Retinal pigment epithelial cell (primary cell): ENCODE data around the gene FOXP4.
"Not testable (repeated sequence)": the region's sequence is repeated elsewhere in the genome, so short reads cannot be mapped to it uniquely, and the experiment has no call there.

Source experiments
- DNase-seq: peaks from one replicate; pipeline ENCODE4 v3.0.0-alpha.2; 2010; ENCODE audit warnings: low read depth
- H3K4me3 ChIP-seq: 2 replicates; pipeline ENCODE4 v1.5.1; 2011; ENCODE audit warnings: mild to moderate bottlenecking, low read length, control low read depth, moderate library complexity
- TF ChIP-seq, protein P1 (sequence below): conservative IDR thresholded peaks from 2 replicates; pipeline ENCODE4 v1.5.1; 2011; ENCODE audit warnings: low read depth, low read length, control low read depth, inconsistent platforms

The FOXP4 gene

DNA sequence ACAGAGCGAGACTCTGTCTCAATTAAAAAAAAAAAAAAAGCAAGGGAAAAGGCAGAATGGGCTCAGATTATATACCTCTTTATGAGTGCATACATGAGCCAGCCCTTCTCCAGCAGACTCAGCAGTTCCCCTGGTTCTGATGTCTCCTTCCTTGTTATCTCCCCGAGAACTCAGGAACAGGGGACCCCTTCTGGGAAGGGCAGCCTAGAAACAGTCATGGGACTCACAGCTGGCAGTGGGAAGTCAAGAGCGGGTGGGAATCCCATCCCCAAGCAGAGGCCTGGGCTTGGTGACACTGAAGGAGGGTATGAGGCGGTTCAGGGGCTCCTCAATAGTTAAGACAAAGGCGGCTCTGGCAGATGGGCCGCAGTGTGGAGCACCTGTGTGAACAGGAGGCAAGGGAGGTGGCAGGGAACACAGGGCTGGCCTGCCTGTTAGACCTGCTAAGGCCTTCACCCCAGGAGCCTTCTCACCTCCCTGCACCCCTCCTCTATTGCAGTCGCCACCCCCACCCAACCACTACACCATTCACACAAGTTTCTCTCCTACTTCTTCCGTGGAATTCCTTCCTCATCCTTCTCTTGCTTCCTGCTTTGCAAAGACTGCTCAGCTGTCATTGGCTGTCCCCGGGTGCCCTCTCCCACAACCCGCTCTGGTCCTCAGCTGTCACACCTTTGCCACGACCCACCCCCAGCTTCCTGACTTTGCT is 62.4 kb downstream of the FOXP4 start:
- H3K4me3 ChIP-seq, result no peak overlapping the region
- no peak for DNase-seq
- TF ChIP-seq, protein P1, sequence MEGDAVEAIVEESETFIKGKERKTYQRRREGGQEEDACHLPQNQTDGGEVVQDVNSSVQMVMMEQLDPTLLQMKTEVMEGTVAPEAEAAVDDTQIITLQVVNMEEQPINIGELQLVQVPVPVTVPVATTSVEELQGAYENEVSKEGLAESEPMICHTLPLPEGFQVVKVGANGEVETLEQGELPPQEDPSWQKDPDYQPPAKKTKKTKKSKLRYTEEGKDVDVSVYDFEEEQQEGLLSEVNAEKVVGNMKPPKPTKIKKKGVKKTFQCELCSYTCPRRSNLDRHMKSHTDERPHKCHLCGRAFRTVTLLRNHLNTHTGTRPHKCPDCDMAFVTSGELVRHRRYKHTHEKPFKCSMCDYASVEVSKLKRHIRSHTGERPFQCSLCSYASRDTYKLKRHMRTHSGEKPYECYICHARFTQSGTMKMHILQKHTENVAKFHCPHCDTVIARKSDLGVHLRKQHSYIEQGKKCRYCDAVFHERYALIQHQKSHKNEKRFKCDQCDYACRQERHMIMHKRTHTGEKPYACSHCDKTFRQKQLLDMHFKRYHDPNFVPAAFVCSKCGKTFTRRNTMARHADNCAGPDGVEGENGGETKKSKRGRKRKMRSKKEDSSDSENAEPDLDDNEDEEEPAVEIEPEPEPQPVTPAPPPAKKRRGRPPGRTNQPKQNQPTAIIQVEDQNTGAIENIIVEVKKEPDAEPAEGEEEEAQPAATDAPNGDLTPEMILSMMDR, result no peak

DNA sequence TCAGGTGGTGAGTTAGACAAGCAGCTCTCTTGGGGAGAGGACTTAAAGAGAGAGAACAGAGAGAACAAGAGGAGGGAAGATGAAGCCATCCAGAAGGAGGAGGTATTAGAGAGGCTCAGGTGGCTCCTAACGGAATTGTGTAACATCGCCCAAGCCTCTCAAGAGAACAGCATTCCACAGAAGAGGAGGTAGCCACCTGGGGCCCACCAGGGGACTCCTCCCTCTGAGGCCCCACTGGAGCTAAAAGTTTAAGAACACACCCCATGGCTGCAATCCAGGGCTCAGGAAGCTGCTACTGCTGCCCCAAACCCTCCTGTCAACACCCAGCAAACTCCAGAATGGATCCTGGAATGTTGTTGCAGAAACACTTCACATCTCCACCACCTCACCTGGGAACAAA is 68.5 kb downstream of the FOXP4 start:
- no peak overlapping the region for H3K4me3 ChIP-seq
- TF ChIP-seq, protein P1, result no peak
- no peak for DNase-seq

DNA sequence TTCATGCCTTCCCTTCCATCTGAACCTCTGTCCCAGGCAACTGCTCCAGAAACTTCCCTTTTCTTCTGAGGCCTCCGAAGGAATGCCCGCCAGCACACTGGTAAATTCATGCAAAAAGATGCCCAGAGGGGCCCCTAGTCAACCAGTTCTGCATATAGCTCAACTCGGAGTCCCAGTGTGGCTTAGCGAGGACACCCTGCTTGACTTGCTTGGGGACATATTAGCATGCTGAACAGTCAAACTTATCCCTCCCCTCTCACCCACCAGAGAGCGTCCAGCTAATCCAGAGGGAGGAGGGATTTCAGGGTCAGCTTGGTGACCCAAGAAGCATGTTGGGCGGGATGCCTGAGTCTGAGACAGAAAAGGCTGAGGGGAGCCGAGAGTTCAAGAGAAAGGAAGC is 69.1 kb downstream of the FOXP4 start:
- TF ChIP-seq, protein P1, result no peak
- no peak overlapping the region for H3K4me3 ChIP-seq
- no peak for DNase-seq

DNA sequence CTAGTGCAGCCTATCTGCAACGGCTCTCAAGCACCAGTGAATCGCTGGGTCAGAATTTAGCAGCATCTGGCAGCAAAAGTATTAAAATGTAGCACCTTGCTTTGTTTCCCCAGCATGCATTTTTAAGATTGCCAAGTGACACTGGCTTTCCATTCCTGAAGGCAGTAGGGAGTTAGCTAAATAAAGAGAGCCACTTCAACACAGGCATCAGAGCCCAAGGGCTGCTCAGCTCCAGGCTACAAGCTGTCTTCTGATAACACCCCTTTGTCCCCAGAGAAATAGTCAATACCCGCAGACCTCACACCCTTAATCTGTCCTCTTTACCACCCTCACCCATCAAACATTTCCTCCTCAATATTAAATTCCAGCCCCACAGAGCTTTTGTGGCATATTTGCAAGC is 72.4 kb downstream of the FOXP4 start:
- H3K4me3 ChIP-seq, result no peak overlapping the region
- TF ChIP-seq, protein P1, result no peak
- DNase-seq, result no peak

DNA sequence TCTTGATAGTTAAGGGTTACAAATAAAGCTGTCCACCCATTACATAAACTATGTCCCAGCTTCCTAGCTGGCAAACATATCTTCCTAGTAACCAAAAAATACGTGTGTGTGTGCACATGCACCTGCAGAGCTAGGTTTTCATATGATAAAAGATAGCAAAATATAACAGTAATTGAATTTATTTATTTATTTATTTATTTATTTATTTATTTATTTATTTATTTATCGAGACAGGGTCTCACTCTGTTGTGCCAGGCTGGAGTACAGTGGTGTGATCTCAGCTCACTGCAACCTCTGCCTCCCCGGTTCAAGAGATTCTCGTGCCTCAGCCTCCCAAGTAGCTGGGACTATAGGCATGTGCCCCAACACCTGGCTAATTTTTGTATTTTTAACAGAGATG is 73.0 kb downstream of the FOXP4 start:
- not testable (repeated sequence) for DNase-seq, H3K4me3 ChIP-seq

DNA sequence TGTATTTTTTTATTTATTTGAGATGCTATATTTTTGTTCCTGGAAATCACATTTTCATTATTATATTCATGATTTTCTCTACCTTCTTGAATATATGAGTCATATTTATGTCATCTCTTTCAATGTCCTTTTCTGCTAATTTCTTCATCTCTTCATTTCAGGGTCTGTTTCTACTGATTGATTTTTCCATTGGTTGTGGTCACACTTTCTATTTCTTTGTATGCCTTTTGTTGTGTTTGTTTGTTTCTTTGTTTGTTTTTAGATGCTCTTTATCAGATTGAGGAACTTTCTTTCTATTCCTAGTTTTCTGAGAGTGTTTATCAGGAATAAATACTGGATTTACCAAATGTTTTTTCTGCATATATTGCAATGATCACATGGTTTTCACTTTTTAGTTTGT is 75.2 kb downstream of the FOXP4 start:
- no peak overlapping the region for H3K4me3 ChIP-seq
- TF ChIP-seq, protein P1, result no peak
- DNase-seq, result no peak

DNA sequence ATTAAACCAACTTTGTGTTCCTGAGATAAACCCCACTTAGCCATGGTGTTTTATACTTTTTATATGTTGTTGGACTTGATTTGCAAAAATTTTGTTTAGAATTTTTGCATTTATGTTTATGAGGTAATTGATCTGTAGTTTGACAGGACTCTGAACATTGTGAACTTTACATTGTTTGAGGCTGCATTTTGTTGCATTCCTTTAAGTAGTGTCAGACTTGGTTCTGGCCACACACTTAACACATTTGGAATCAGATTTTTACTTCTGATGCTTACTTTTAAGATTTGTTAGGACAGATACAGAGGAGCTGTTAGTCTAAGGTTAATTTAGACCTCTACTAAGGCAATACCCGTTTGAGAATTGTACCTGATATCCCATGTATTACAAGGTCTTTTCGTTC is 75.6 kb downstream of the FOXP4 start:
- H3K4me3 ChIP-seq, result no peak overlapping the region
- no peak for DNase-seq
- TF ChIP-seq, protein P1, result no peak
